K562 (cell line): ENCODE results near the gene SPCS2. TPM values are rescaled to one million over a fixed set of nuclear protein-coding genes. Genes with fewer than 3 reads are reported as not detected.

Experiments used
- ELF4 ChIP-seq: fragments of 450-650 bp; formaldehyde crosslinking; IDR thresholded peaks from 2 replicates; pipeline ENCODE4 v1.4.0; 2022; ENCODE audit warnings: missing genetic modification characterization
- GATAD2B ChIP-seq: fragments of 450-650 bp; IDR thresholded peaks from 2 replicates; pipeline ENCODE4 v1.6.1; 2017; ENCODE audit warnings: mild to moderate bottlenecking, borderline replicate concordance
- HCFC1 ChIP-seq: IDR thresholded peaks from 2 replicates; pipeline ENCODE4 v1.6.1; 2012; ENCODE audit warnings: low read depth, low read length, improper control_type of control experiment
- HDAC2 ChIP-seq: fragments of 450-650 bp; IDR thresholded peaks from 2 replicates; pipeline ENCODE4 v1.6.1; 2016; ENCODE audit warnings: mild to moderate bottlenecking
- HDAC6 ChIP-seq: IDR thresholded peaks from 2 replicates; pipeline ENCODE4 v1.6.1; 2012; ENCODE audit warnings: low read depth, mild to moderate bottlenecking, control low read depth, inconsistent platforms, low read length, moderate library complexity
- HNRNPH1 ChIP-seq: fragments of 200-400 bp; formaldehyde crosslinking; optimal IDR thresholded peaks from 2 replicates; pipeline ENCODE3; 2017; ENCODE audit warnings: low read depth, mild to moderate bottlenecking, low read length, moderate library complexity
- HNRNPLL ChIP-seq: fragments of 200-400 bp; formaldehyde crosslinking; IDR thresholded peaks from 2 replicates; pipeline ENCODE4 v1.6.1; 2017; ENCODE audit warnings: low read length, low read depth, mild to moderate bottlenecking; ENCODE audit not compliant: poor library complexity, severe bottlenecking
- HNRNPUL1 ChIP-seq: fragments of 200-400 bp; formaldehyde crosslinking; IDR thresholded peaks from 2 replicates; pipeline ENCODE4 v1.6.1; 2017; ENCODE audit warnings: low read length
- HSF4 ChIP-seq: fragments of 250-450 bp; sonication (Bioruptor Pico); IDR thresholded peaks from 2 replicates; pipeline ENCODE4 v2.1.2; 2022; ENCODE audit warnings: mild to moderate bottlenecking, moderate library complexity, borderline replicate concordance
- MAFG ChIP-seq: fragments of 450-650 bp; conservative IDR thresholded peaks from 2 replicates; pipeline ENCODE4 v1.6.1; 2016; ENCODE audit warnings: missing genetic modification characterization, missing compliant biosample characterization
- NCOA2 ChIP-seq, 2 experiments: fragments of 450-650 bp; IDR thresholded peaks; 2 replicates each; pipeline ENCODE4 v1.6.1; 2018; ENCODE audit warnings: mild to moderate bottlenecking in 2 of 2, moderate library complexity in 1 of 2; ENCODE audit not compliant: partially characterized antibody in 2 of 2
- SIN3B ChIP-seq: fragments of 450-650 bp; IDR thresholded peaks from 2 replicates; pipeline ENCODE4 v1.6.1; 2017; ENCODE audit warnings: low read depth, mild to moderate bottlenecking, moderate library complexity
- SLC30A9 ChIP-seq: fragments of 250-450 bp; sonication (Bioruptor Pico); IDR thresholded peaks from 2 replicates; pipeline ENCODE4 v1.8.0; 2022; ENCODE audit warnings: mild to moderate bottlenecking, moderate library complexity
- SMAD4 ChIP-seq: fragments of 250-450 bp; sonication (Bioruptor Pico); conservative IDR thresholded peaks from 2 replicates; pipeline ENCODE4 v1.8.0; 2021; ENCODE audit warnings: inconsistent platforms, mild to moderate bottlenecking, moderate library complexity
- ZNF263 ChIP-seq: sonication (generic); formaldehyde crosslinking; IDR thresholded peaks from 2 replicates; pipeline ENCODE4 v1.8.0; 2022; ENCODE audit warnings: mild to moderate bottlenecking, missing genetic modification reagents, borderline replicate concordance
- ZNF586 ChIP-seq: fragments of 450-650 bp; formaldehyde crosslinking; conservative IDR thresholded peaks from 2 replicates; pipeline ENCODE4 v1.4.0; 2020; ENCODE audit warnings: mild to moderate bottlenecking, moderate library complexity
- polyA plus RNA-seq, 8 experiments: library from polyadenylated mRNA; depleted of rRNA in 4 of 8; stranded (reverse) in 5 of 8; unstranded in 3 of 8; fragments of >200 nt; fragmentation: Nextera tagmentation in 2 of 8; fragmentation: Illumina TruSeq in 1 of 8; extraction: Ambion mirVana in 2 of 8; extraction: Trizol in 1 of 8; gene quantifications; 2 replicates each; pipeline versions ENCODE4 v1.2.1 to v1.2.3, GENCODE V29; 2011 to 2014; ENCODE audit warnings: inconsistent platforms in 1 of 8, missing spikeins in 1 of 8
- total RNA-seq, 7 experiments: library from RNA; depleted of rRNA in 6 of 7; stranded (reverse); fragments of >200 nt in 6 of 7; fragmentation: Illumina TruSeq in 2 of 7; extraction: Trizol in 2 of 7; gene quantifications; 2 replicates each; pipeline versions ENCODE4 v1.2.1 to v1.2.3, GENCODE V29; 2011 to 2021; ENCODE audit warnings: low replicate concordance in 1 of 7
- TF ChIP-seq, protein P1 (sequence below), 2 experiments: fragments of 450-650 bp in 1 of 2; sonication (generic) in 1 of 2; formaldehyde crosslinking in 1 of 2; IDR thresholded peaks; 2 replicates each; pipeline versions ENCODE4 v1.7.1 to v1.9.0; 2016 to 2022; ENCODE audit warnings: inconsistent platforms in 1 of 2, mild to moderate bottlenecking in 1 of 2, missing genetic modification reagents in 1 of 2
- TF ChIP-seq, protein P2 (sequence below): fragments of 250-450 bp; sonication (Bioruptor Pico); IDR thresholded peaks from 2 replicates; pipeline ENCODE4 v1.8.0; 2022; ENCODE audit warnings: inconsistent platforms, mild to moderate bottlenecking, moderate library complexity, borderline replicate concordance

The SPCS2 gene
- total and polyA plus RNA-seq, 9 of the 15 experiments (the other 6 are each of a cell fraction or from before 2014, with no cell fraction given), result 38.2 to 458 (median 193) TPM

DNA sequence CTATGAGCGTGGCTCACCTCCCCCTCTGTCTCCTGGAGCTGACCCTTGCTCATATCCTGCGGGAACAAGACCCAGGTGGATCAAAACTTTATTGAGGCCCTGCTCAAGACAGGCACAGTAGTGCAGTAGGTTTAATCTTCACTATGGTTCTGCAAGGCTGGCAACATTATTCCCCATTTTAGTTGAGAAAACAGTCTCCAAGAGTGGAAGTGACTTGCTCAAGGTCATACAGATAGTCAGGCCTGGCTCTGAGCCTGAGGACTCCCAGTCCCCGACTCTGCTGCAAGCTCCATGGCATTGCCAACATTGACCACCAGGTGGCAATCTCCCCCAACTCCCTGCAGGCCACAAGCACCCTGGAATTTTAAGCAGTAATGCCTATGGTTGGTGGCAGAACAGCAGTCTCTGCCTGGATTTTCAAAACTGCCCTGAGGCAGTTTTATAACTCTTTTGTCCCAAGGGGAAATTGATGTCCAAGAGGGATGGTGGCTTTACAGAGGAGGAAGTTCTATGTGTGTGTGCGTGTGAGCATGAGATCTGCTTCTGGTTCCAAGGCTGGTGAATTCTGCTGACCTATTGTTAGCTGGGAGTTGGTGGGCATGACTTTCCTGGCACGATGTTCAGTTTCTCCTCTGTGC, 73.8 kb downstream of the SPCS2 start (continued):
- TF ChIP-seq HNRNPLL, result no peak
- TF ChIP-seq SLC30A9 (CRISPR knock-in tag), result no peak
- no peak for TF ChIP-seq HDAC2
- TF ChIP-seq, protein P1, sequence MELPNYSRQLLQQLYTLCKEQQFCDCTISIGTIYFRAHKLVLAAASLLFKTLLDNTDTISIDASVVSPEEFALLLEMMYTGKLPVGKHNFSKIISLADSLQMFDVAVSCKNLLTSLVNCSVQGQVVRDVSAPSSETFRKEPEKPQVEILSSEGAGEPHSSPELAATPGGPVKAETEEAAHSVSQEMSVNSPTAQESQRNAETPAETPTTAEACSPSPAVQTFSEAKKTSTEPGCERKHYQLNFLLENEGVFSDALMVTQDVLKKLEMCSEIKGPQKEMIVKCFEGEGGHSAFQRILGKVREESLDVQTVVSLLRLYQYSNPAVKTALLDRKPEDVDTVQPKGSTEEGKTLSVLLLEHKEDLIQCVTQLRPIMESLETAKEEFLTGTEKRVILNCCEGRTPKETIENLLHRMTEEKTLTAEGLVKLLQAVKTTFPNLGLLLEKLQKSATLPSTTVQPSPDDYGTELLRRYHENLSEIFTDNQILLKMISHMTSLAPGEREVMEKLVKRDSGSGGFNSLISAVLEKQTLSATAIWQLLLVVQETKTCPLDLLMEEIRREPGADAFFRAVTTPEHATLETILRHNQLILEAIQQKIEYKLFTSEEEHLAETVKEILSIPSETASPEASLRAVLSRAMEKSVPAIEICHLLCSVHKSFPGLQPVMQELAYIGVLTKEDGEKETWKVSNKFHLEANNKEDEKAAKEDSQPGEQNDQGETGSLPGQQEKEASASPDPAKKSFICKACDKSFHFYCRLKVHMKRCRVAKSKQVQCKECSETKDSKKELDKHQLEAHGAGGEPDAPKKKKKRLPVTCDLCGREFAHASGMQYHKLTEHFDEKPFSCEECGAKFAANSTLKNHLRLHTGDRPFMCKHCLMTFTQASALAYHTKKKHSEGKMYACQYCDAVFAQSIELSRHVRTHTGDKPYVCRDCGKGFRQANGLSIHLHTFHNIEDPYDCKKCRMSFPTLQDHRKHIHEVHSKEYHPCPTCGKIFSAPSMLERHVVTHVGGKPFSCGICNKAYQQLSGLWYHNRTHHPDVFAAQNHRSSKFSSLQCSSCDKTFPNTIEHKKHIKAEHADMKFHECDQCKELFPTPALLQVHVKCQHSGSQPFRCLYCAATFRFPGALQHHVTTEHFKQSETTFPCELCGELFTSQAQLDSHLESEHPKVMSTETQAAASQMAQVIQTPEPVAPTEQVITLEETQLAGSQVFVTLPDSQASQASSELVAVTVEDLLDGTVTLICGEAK (IDR thresholded peaks at IDR 0.05), result peak; percentile 77
- TF ChIP-seq, protein P1 (CRISPR knock-in tag; IDR thresholded peaks at IDR 0.05), result peak; percentile 55; the same call in 1 of the 2 replicates
- peak; percentile 77; the same call in 1 of the 2 replicates for TF ChIP-seq ZNF263 (CRISPR knock-in tag)
- TF ChIP-seq MAFG (tag), result no peak; the same call in 1 of the 2 replicates
- no peak for TF ChIP-seq GATAD2B
- no peak for TF ChIP-seq SIN3B
- 0 out of 2 replicates have a peak, but pooled peaks have one; percentile 15 for TF ChIP-seq HCFC1
- TF ChIP-seq HNRNPUL1, result no peak
- TF ChIP-seq, protein P2, sequence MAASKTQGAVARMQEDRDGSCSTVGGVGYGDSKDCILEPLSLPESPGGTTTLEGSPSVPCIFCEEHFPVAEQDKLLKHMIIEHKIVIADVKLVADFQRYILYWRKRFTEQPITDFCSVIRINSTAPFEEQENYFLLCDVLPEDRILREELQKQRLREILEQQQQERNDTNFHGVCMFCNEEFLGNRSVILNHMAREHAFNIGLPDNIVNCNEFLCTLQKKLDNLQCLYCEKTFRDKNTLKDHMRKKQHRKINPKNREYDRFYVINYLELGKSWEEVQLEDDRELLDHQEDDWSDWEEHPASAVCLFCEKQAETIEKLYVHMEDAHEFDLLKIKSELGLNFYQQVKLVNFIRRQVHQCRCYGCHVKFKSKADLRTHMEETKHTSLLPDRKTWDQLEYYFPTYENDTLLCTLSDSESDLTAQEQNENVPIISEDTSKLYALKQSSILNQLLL (CRISPR knock-in tag), result no peak
- peak; percentile 79; the same call in 1 of the 2 replicates for TF ChIP-seq HSF4 (CRISPR knock-in tag)
- TF ChIP-seq SMAD4 (CRISPR knock-in tag), result peak; percentile 61
- TF ChIP-seq ZNF586 (CRISPR knock-in tag), result no peak
- TF ChIP-seq HNRNPH1, result no peak
- TF ChIP-seq HDAC6, result no peak
- no peak for TF ChIP-seq NCOA2 (IDR thresholded peaks at IDR 0.05; ENCODE audit: partially characterized antibody in 2 of 2)
- TF ChIP-seq ELF4 (CRISPR knock-in tag), result 0 out of 2 replicates have a peak, but pooled peaks have one; percentile 60
